ENCODE data around the gene OCA2.
"Not testable (repeated sequence)": the region's sequence is repeated elsewhere in the genome, so short reads cannot be mapped to it uniquely, and the experiment has no call there.

The OCA2 gene

DNA sequence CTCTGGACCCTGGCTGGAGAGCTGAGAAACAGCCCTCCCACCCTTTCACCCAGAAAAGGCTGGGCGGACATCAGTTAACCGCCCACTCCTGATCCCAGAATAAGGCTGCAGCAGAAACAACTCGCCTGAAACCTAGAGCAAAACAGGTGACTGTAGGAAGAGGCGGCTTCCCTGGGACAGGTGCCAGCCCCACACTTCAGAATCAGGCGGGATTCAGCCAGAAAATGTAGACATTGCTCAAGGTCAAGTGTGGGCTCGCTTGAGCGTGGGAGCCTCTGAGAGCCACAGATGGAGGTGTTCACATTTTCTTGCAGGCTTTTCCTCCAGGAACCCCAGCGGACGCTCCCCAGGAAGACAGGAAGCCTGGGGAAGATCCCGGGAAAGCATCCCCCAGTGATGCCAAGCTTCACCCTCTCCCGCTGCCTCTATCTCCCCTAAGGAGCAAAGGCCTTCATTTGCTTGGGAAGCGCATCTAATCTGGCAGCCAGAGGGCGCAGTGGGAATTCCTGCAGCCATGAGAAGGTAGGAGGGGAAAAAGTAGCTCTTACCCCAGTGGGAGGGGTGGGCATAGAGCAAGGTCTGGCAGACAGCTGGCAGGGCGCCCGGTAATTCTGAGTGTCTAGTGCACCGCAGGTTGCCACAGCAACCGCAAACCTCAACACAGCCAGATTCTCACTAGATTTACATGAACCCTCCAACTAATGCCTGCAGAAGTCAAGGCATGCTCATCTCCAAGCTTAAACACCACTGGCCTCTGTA is 77.7 kb downstream of the OCA2 start:
- no peak for DNase-seq

DNA sequence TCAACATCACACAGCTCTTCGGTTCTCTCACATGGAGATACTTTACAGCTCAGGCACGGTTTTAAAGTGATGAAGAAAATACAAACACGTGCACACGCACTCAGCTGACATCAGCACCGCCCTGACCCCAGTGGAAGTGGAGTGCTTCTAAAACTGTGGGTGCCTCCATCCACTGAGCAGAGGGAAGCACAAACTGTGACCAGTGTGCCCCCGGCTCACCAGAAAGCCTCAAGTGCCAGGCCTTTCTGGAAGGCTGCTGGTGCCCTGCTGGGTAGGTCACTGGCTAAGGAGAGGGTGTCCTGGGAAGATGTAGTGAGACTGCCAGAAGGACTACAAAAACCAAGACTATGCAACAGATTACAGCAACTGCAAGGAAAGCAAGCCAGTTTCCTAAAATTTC is 78.5 kb downstream of the OCA2 start:
- DNase-seq = no peak

DNA sequence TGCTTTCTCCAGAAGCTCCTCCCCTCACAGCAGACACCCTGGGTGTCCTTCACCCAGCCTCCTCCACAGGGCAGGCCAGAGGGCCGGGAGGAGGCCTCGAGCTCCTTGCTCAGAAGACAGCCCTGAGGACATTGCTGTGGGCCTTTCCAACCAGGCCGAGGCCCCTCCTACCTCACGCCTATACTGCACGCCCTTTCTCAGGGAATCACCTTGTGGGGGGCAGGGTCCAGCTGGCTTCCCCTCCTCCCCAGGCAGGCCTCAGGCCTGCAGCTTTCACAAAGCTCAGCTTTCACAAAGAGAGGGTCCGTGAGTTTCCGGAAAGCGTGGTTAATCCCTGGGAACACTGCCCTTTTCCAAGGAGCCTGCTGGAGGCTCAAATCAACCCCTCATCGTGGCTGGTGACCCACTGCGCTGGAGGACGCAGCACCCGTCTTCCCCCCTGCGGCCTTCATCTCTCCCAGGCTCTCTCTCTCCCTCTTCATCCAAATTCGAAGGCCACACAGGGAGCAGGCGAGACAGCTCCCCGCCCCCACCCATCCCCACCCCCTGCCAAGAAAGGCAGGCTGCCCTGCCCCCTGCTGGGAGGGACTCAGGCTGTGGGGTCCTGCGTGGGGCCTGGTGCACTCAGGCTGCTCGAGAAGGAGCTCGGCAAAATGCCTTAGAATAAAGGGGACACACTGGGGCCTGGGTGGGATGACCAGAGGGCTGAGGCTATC is 79.4 kb downstream of the OCA2 start:
- no peak for DNase-seq

DNA sequence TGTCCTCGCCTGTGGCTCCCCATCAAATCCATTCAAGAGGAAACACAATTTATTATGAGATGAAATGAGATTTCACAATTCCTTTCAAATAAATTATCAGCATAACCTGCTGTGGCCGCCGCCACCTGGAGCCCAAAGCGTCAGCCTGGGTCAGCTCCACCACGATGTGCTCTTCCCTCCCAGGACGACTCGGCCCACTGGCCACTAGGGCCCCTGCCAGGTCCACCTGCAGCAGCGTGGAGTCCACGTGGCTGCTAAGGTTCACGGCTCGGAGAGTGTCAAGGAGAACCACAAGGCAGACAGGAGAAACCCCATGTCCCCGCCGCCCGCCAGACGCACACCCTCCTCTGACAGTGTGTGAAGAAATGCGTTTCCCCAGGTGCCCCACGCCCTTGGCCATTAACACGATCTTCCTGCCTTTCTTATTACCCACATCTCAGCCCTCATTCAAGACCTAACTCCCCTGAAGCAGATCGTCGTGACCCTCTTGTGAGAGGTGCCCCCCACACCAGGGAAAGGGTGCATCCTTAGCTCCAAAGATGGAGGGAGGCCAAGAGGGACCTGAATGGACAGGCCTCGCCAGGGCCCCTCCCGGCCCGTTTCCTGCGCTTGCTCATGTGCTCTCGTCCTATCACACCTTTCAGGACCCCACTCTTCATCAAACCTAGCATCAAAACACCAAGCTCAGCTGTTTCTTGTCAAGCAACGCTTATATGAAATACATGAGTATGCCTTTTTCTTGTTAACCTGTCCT is 80.6 kb downstream of the OCA2 start:
- no peak for DNase-seq

DNA sequence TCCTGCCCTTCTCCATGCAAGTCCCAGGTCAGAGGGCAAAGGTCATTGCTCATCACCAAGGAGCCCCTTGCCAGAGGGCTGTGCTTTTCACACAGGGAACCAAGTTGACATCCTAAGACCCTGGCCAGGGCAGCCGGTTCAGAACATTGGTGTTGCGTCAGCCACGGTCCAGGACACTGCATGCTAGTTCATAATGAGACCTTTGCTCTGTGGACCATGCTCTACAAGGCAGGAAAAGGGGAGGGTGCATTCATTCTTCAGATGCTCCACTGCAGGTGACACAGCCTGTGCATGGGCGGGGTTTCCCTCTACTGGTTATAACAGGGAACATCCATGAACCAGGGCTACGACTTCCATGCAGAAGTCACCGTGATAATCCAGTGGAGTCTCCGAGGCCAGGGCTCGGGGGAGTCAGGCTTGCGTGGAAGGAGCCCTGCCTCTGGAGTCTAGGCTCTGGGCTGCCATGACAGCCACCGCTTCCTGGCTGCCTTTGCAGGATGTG is 81.6 kb downstream of the OCA2 start:
- no peak for DNase-seq

DNA sequence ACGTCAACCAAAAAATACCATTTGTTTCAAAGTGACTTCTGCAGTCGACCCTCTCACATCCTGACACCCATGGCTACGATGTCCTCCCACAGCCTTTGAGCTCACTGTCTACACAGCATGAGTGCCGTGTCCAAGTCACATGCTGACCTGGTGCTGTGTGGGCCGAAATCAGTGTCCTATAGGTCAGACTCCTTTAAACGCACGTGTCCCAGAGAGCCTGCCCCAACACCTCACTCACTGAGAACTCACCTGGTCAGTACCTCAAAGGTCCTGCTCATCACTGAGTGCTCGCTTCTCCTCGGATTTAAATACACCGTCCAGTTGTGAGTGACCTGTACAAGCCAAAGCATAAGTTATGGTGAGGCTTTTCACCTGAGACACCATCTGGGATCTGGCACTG is 83.3 kb downstream of the OCA2 start:
- no peak for DNase-seq

DNA sequence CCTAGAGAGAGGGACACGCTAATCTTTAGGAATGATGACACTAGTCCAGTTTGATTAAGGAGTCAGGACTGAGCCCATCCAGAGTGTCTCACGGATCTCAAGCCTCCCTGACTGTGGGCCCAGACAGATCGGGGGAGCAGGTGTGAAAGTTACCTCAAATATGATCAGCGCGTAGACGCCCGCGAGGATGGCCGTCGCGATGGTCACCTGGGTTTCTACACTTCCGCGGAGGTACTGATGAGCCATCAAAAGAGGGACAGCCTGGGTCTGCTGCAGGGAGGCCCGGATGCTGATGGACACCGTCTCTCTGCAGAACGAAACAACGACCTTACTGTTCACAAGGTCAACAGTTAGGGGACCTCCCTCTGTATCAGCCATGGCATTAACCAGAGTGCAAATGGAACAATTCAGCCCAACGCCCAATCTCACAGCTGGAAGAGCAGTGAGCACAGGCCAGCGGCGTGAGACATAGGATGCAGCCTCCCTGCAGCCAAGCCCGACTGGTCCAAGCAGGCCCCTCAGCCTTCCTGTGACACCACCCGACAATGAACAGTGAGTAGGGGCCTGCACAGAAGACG is 84.4 kb downstream of the OCA2 start:
- DNase-seq = no peak

DNA sequence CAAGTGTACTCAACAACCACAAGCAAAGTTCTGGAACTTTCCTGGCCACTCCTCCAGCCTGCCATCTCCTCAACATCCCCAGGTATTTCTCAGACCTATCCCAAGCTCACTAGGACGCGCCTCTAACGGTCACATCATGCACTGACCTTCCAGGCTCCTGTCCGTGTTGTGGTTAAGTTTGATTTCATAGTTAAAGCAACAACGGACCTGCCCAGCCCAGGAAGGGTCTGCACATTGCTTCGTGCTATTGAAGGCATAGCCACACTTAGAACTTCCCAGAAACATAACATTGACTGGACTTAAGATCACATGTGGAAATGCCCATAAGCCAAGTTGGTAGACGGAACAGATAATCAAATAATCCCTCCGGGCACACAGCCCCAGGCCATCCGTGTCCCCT is 85.1 kb downstream of the OCA2 start:
- no peak for DNase-seq

DNA sequence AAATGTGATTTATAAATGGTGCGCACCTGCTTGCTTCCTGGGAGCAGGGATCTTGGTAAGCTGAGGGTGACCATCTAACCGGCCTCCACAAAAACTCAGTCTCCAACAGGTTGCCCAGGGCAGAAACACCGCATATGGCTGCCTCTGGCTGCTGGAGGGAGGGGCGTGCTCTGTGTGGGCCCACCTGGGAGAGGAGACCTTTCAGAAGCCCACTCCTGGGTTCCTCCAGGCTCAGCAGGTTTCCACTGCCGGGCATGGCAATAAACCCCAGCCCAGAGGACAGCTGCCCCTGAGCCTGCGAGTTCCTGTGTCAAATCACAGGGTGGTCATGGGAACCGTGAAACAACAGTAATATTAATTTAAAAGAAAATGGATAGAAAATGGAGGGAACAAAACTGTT is 85.6 kb downstream of the OCA2 start:
- DNase-seq = no peak

DNA sequence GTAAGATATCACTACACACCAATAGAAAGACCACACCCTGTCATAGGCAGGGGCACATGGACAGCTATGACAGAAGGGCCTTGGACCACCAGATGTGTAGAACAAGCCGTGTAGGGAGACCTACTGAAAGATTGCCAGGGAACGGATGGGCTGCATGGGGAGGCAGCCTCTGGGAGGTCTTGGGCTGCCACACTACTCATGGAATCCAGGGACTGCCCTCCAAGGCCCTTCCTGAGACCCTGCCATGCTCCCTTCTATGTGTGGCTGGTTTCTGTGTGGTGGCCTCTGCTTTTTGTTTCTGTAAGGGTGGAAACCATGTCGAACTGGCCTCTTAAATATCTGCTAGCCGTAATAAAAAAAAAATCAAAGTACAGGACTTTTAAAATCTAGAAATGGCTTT is 86.9 kb downstream of the OCA2 start:
- DNase-seq = no peak

DNA sequence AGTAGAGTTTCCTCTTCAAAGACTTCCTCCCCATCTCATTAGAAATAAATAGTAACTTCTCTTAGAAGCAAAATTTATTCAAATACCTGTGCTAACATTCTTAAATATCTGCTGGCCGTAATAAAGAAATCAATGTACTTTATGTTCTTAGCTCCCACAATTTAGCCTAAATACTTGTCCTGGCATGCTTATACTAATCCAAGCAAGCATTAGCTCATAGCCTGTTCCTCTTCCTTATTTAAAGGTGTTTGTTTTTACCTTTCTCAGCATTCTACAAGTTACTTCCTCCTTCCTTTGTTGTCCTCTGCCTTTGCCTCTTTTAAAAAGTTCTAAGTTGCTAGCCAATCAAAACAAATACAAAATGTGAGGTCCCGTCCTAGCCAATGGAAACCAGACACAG is 90.9 kb downstream of the OCA2 start:
- DNase-seq = not testable (repeated sequence)

DNA sequence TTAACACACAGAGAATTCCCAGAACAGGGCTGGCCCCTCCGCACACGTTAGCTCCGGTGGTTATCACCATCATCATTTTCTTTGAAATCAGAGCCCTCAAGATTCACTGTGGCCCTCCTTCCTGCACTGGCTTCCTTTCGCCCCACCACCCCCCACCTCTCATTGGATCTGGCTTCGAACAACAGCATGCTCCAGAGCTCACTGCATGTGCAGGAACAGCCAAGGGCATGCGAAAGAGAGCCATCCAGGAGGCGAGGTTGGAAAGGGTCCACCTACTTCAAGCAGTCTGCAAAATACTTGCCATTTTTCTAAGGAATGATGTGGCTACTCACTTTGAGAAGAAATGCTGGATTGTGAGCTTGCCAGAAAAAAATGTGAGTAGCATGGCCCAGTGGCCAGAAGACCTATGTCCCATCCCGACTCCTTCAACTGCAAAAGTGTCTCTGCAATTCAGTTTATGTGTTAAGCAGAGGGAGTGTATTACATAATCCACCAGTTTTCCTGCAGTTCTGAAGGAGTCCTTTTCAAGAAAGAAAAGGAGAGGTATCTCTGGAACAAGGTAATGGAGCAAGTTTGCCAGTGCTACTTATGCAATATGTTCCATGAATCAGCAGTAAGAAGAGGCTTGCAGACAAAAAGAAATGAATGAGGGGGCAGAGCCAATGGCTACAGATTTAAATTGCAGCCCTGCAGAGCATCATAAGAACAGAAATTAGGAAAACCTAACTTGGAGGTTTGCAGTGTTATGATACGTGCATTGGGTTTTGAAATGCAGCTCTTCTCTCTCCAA is 92.8 kb downstream of the OCA2 start:
- DNase-seq = no peak

DNA sequence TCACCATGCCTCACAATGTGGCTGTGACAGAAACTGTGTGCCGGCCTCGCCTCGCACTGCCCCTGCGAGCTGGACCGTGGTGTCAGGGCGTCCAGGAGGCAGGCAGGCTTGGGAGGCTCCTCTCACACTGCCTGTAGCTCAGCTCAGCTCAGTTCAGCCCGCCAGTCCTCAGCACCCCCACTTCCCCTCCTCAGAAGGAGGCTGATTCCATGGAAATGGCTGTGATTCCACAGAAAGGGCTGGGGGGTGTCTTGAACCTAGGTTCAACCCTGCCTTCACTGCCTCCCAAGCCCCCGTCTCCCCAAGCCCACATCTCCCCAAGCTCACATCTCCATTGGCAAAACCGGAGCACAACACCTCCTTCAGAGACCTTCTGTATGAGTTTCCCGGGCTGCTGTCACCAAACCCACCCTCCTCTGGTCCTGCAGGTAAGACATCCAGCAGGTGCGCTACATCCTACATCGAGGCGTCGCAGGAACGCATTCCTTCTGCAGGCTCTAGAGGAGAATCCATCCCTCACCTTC is 94.0 kb downstream of the OCA2 start:
- DNase-seq = no peak

DNA sequence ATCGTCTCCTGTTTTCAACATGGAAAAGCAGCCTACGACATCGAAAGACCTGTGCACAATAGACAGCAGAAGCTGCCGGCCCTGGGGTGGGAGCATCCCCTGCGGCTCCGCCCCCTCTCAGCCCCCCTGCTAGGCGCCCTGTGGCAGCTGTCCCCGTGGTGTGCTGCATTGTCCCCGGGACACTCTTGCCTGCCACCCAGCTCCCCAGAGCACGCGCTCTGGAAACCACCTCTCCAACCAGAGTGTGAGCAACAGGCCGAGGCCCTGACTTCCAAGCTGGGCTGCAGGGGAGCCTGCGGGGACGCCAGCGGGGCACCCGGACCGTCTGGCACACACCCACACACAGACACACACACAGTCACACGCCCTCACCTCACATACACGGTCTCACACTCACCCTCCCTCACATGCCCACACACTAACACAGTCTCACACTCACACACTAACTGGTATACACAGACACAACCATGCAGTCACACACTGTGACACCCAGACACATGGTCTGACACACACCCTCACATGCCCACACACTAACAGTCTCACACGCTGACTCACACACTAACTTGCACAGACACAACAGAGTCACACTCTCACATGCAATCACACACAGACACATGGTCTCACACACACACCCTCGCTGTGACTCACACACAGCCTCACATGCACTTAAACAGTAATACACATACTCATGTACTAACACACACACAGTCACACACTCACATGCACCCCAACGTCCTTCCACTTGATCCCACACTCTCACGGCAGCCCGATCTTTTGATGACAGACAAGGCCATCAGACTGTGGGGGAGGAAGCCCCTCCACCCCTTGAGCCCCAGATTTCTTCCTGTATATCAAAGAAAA is 94.7 kb downstream of the OCA2 start:
- DNase-seq = no peak

DNA sequence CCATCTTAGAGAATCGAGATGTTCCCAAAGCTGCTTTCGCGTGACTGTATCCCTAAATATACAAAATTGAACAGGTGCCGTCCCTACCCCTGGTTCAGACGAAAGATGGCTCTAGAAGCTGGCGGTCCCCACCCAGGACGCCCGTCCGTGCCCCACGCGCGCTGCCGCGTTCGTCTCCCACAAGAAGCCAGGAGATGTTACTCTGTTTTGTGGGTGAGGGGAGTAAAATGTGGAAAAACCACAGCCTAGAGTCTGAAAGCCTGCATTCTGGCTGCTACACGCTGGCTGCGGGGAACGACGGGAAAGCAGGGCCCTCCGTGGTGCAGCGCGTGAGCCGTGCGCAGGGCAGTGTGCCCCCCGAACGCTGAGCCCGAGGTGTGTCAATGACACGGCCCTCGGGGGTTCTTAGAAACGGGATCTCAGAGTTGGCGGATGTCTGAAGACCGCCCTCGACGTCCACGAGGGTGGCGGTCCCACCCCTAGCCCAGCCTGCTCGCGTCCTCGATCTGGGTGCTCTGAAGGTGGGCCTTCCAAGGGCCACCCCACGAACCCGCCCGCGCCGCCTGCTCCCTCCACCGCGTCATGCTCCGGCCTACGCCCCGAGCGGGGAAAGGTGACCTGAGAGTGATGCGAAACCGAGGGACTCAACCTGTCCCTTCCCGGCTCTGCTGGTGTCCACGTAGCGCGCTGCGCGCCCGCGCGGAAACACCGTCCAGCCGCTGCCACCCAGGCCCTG is 95.6 kb downstream of the OCA2 start:
- DNase-seq = peak; percentile 25

DNA sequence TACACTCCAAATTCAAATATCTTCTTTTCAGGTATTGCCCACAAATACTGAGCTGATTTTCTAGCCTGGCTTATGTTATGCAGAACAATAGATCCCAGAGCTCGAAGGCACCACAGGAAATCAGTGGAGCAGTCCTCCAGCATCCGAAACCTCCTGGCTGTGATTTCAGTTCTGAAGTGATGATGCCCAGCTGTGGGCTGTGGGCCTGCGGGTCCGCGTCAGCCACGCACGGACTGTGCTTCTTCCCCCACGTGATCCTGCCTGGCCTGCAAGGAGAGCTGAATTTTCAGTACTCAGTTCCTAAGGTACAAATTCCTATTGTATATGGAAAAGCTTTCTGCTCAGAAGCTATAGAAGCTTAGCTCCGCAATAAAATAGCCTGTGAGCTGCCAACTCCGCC is 96.2 kb downstream of the OCA2 start:
- peak; percentile 23 for DNase-seq

DNA sequence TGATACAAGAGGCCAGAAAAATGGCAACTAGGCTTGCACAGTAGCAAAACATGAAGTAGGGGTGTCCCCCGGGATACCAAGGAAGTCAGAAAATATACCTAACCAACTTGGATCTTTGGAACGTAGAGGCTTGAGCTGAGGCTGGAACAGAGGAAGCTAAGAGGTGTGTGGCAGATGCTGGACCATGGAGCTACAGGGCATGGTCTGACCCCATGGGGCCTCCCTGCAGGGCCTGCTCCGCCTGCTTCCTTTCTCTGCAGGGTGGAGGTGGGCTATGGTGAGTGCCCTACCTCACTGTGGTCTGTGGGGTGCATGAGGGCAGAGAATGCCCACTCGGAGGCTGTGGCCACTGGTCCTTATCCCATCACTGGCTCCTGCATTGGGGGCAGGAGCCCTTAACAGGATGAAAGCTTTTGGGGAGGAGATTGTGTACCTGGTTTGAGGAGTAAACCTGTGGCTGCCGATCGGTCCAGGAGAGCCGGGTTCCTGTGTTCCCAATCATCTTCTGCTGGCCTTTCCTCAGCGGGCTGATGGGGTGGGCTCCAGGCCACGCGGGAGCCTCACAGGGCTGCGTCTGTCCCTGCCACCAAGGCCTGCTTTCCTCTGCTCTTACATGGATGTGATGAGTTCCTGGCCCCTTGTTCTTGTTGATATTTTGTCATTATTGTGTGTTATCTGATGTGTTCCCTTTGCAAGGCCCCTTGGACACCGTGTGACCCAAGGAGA is 96.8 kb downstream of the OCA2 start:
- DNase-seq = peak; percentile 22

DNA sequence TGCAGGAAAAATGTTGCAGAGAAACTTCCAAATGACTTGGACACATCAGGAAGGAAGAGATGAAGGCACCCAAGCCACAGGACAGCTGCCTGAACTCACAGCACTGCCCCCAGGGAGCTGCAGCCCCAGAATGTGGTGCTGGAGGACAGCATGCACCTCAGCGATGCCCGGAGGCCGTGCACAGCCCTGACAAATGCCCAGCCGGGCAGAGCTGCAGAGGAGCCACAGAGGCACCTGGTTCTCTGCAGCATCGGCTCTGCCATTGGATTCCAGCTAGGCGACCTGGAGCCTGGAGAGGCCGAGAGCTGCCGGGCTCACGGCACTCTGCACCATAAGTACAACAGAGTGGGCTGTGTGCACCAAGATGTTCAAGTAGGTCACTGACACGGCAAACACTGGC is 97.5 kb downstream of the OCA2 start:
- no peak for DNase-seq

DNA sequence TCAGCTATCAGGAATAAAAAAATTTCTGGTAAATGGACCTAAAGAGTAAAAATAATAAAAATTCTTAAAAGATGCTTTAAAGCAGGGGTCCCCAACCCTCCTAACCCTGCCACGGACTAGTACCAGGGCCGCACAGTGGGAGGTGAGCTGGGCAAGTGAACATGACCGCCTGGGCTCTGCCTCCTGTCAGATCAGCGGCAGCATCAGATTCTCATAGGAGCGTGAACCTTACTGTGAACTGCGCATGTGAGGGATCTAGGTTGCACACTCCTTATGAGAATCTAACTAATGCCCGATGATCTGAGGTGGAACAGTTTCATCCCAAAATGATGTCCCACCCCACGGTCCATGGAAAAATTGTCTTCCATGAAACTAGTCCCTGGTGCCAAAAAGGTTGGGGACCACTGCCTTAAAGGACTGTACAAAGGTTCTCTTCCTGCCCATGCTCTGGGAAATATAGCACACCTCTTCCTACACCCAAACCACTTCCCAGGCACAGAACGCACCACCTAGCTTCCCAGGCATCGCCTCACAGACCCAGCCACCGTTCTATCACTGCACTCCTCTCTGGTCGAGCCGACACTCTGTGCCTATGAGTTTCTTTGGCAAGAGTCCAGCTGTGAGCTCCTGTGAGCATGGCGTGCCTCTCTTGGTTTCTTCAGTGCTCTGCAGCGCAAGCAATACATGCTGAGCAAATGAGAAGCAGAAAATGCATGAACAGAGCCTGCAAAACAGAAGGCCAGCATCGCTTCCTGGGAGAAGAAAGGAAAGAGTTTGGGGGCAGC is 104.9 kb downstream of the OCA2 start:
- no peak for DNase-seq
